Medulla oblongata (tissue), 1 donor: ENCODE measurements around the gene SYT17.

Experiments
- DNase-seq: peaks from one replicate; pipeline ENCODE4 v3.0.0-alpha.2; 2015; ENCODE audit errors: extremely low spot score

Gene SYT17

DNA sequence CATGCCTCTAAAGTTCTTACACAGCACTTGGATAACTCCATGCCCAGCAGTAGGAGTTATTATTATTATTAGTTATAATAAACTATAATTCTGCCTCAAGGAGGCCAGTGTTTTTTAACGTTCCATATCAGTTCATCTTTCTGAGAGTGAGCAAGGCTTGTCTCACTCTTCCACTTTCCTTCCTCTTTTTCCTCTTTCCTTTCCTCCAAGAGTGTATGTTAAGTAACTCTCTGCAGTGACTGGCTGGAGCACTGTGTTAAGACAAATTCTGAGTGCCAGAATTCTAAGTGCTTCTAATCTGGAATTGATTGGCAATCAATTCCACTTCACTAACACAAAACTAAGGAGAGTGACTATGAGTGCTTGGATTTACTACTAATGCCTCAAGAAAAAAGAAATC is 133.9 kb downstream of the SYT17 start:
- no peak for DNase-seq

DNA sequence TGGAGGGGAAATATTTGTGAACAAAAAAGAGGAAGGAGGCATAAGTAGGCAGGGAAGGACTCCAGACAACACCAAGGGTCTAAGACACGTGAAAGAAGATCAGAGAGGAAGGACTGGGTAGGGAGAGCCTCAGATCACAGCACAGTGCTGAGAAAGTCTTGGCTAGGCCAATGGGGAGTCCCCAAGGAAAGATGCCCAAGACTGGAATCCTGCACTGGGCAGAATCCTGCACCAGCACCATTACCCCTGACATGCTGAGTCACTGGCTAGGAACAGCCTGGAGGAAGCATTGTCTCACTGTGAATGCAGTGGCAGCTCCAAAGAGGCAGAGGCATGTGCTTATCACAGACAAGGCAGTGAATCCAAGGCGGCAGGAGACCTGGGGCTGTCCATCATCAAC is 136.7 kb downstream of the SYT17 start:
- DNase-seq, result peak; percentile 53

- DNase-seq, result no peak
These were observed 137.4 kb downstream of the SYT17 start for GRCh38 chr16:19305443-19305842.

GRCh38 chr16:19307587-19308241 is 139.7 kb downstream of the SYT17 start:
- DNase-seq, result no peak

DNA sequence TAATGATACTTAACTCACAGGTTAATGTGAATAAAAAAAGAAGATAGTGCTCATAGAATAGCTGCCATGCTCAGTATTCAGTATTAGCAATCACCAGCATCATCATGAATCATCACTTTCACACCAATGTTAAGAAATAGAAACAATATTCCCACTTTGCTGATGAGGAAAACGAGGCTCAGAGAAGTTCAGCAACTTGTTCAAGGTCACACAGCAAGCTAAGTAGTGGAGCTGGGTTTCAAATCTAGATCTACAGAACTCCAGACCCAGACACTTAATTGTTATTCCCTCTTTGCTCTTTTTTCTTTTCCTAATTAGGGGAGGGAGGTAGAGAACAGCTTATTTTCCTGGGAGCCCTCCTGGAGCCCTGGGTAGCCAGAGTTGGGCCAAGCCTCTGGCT is 140.4 kb downstream of the SYT17 start:
- DNase-seq, result no peak

DNA sequence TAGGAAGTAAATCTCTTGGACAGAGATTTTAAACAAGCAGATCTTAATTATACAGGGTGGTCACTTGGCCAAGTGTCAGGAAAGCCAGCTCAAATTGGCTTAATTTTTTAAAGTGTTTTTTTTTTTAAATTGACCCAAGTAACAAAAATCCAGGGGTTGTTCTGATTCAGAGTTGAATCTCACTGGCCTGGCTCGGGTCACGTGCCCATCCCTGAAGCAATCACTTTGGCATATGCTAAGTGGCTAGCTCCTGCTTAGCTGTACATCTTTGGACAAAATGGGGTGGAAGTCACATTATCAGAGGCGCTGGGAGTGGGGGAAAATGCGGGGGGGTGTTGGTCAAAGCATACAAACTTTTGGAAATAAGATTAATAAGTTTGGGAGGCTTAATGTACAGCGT is 141.1 kb downstream of the SYT17 start:
- no peak for DNase-seq

DNA sequence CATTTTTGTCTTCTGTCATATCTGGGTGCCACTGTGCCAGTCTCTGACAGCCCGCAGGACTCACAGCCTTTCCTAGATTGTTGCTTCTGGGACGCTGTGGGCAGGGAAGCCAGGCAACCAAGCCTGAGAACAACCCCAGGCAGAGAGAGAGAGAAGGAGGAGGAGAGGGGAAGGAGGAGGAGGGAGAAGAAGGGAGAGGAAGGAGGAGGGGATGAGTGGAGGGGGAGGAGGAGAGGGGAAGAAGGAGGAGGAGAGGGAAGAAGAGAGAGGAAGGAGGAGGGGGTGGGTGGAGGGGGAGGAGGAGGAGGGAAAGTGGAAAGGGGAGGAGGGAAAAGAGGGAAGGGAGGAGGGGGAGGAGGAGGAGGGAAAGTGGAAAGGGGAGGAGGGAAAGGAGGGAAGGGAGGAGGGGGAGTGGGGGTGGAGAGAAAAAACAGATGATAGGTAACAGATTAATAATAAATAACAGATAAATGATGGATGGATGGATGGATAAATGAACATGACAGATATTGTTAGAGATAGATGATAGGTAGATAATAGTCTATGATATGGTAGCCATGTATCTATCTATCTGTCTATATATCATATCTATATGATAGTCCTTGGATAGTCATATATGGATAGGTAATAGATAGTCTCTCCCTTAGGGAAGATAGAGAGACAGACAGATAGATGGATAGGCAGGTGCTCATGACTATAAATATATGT is 146.8 kb downstream of the SYT17 start:
- DNase-seq, result no peak

GRCh38 chr16:19315889-19316433 is 147.9 kb downstream of the SYT17 start:
- no peak for DNase-seq

DNA sequence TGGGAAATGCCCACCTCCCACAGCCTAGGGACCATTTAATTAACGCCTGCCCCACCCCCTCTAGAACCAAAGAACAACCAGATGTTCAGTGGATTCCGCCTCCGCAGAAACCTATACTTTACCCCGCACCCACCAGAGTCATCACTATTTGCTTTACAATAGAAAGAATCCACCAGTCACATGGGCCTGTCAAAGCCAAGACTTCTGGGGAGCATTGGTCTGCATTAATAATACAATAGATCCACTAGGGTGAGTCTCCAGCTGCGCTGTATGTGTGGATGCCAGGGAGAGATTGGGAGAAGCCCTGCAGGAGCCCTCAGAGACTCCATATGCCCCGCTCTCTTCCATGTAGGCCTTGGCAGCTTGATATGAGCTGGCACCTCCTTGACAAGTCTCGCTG is 148.8 kb downstream of the SYT17 start:
- DNase-seq, result no peak
